Adrenal gland (tissue), 12 donors: ENCODE measurements around the gene CLCF1. TPM values are rescaled to one million over a fixed set of nuclear protein-coding genes. Genes with fewer than 3 reads are reported as not detected.
A peak's percentile ranks its signal among the peaks of the same experiment; 100 is the strongest.
"Not testable (repeated sequence)": the region's sequence is repeated elsewhere in the genome, so short reads cannot be mapped to it uniquely, and the experiment has no call there.

ENCODE experiments used
- DNase-seq, 7 donors: peaks; one replicate each; pipeline ENCODE4 v3.0.0-alpha.2; 2019 to 2020
- H3K27ac ChIP-seq, 5 donors: fragments of 200-600 bp; sonication (generic) in 4 of 5; 1 replicate in 3 of 5; 2 replicates in 2 of 5; pipeline versions ENCODE4 v1.5.1 to v1.8.0; 2016 to 2020; ENCODE audit warnings: mild to moderate bottlenecking in 1 of 5
- H3K27me3 ChIP-seq: fragments of 200-600 bp; 2 replicates; pipeline ENCODE4 v1.8.0; 2021
- H3K36me3 ChIP-seq, 2 donors: fragments of 200-600 bp; replicated peaks in 1 of 2; 1 replicate in 1 of 2; 2 replicates in 1 of 2; pipeline versions ENCODE4 v1.5.1 to v1.8.0; 2018 to 2022
- H3K4me1 ChIP-seq, 2 donors: fragments of 200-600 bp; replicated peaks in 1 of 2; 1 replicate in 1 of 2; 2 replicates in 1 of 2; pipeline versions ENCODE4 v1.5.1 to v1.8.0; 2018 to 2021
- H3K4me3 ChIP-seq, 4 donors: fragments of 200-600 bp; sonication (generic) in 3 of 4; one replicate each; pipeline ENCODE4 v1.5.1; 2016 to 2018
- H3K9me3 ChIP-seq, 3 donors: fragments of 200-600 bp; sonication (generic) in 1 of 3; replicated peaks in 1 of 3; 1 replicate in 2 of 3; 2 replicates in 1 of 3; pipeline versions ENCODE4 v1.5.1 to v1.8.0; 2016 to 2021
- CTCF ChIP-seq, 6 experiments: fragments of 450-650 bp in 4 of 6; fragments of 200-600 bp in 2 of 6; sonication (generic) in 1 of 6; IDR thresholded peaks; 1 replicate in 5 of 6; 2 replicates in 1 of 6; pipeline versions ENCODE4 v1.5.1 to v1.8.0; 2016 to 2021; ENCODE audit warnings: antibody characterized with exemption in 6 of 6, mild to moderate bottlenecking in 2 of 6, moderate library complexity in 1 of 6
- POLR2A ChIP-seq, 2 donors: fragments of 450-650 bp; IDR thresholded peaks; one replicate each; pipeline ENCODE4 v1.6.1; 2017; ENCODE audit warnings: antibody characterized with exemption in 2 of 2, mild to moderate bottlenecking in 2 of 2, moderate library complexity in 1 of 2
- WGBS, 4 donors: extraction: QIAGEN DNeasy Blood & Tissue Kit in 2 of 4; methylation state at CpG; one replicate each; pipeline versions ENCODE4 v1.1.5 to v1.1.7; 2013 to 2017; 5-methylcytosine and 5-hydroxymethylcytosine counted together
- intact Hi-C, 2 donors: fragments of 100-400 bp; cut with DNase I; formaldehyde crosslinking; loops; one replicate each; pipeline versions ENCODE4 v1.14.1 to v1.15.0; 2022 to 2023
- polyA plus RNA-seq, 3 donors: library from polyadenylated mRNA; stranded (reverse); fragments of 200-250 nt in 2 of 3; fragments of 350-450 nt in 1 of 3; fragmentation: Illumina TruSeq in 1 of 3; extraction: RNeasy Lipid Tissue Mini Kit (QIAGEN cat#74804) in 1 of 3; gene quantifications; one replicate each; pipeline ENCODE4 v1.2.3, GENCODE V29; 2013 to 2014
- total RNA-seq, 9 donors: library from RNA; depleted of rRNA in 4 of 9; stranded (reverse); fragments of >200 nt in 4 of 9; fragments of 120-200 nt in 1 of 9; fragmentation: NEBNext Ultra II Directional in 1 of 9; extraction: Animal tissue kit (Norgen Biotek cat#: 25700) in 1 of 9; gene quantifications; one replicate each; pipeline versions ENCODE4 v1.1.0 to v1.2.4, GENCODE V29; 2013 to 2023
- donor health status: healthy with polysubstance abuse.
- donor health status: Bipolar disorder and iron deficiency.
- donor health status: DM: yes; HTN: yes; CAD: no.
- donor health status: DM: no; HTN: no; CAD: no.
- donor health status: DM: no; HTN: no; CAD: no.
- donor health status: DM: yes; HTN: yes; CAD: no.

The CLCF1 gene
- total and polyA plus RNA-seq, 12 donors, result 0.17 to 16.1 (median 3.1) TPM

- no peak overlapping the region for H3K27ac ChIP-seq
- DNase-seq, result peak in 1 of 7 donors; percentile 28
- no peaks in the 10 kb centered on the region for H3K36me3 ChIP-seq
- 76 to 100% (median 86%) methylated on average over 2 to 9 of the region's 9 CpGs for WGBS, 4 donors
- peaks cover 3 to 9% of the 10 kb centered on the region in 2 donors for H3K4me1 ChIP-seq
- TF ChIP-seq CTCF (IDR thresholded peaks at IDR 0.05) (no peak), POLR2A (IDR thresholded peaks at IDR 0.05) (no peak)
- H3K27me3 ChIP-seq, result peaks cover 19% of the 10 kb centered on the region
- H3K9me3 ChIP-seq, result no peaks in the 10 kb centered on the region
- no peak overlapping the region for H3K4me3 ChIP-seq
- intact Hi-C loops, result loop anchor here in 1 of 2 donors (5.0 kb wide), 1 partner anchor 101 kb away; the partner anchor contains the start of genes CDK2AP2 and PITPNM1
Measured at GRCh38 chr11:67405688-67406339, 32.4 kb upstream of the CLCF1 start.

- H3K27ac ChIP-seq, result no peak overlapping the region
- H3K9me3 ChIP-seq, result no peaks in the 10 kb centered on the region
- TF ChIP-seq CTCF (IDR thresholded peaks at IDR 0.05) (no peak), POLR2A (IDR thresholded peaks at IDR 0.05) (no peak)
- peaks cover 10 to 16% of the 10 kb centered on the region in 2 donors for H3K4me1 ChIP-seq
- H3K4me3 ChIP-seq, result no peak overlapping the region
- WGBS, 4 donors, result 90 to 96% (median 93%) methylated on average over 5 to 6 of the region's 6 CpGs; no CpG with 5 or more reads in 1 of the 4 donors
- no peaks in the 10 kb centered on the region for H3K36me3 ChIP-seq
- peaks cover 15% of the 10 kb centered on the region for H3K27me3 ChIP-seq
- DNase-seq, result no peak
- intact Hi-C loops, result loop anchor here in 1 of 2 donors (5.0 kb wide), 1 partner anchor 102 kb away; the partner anchor contains the start of genes CDK2AP2 and PITPNM1
Measured at GRCh38 chr11:67405196-67405567, 31.8 kb upstream of the CLCF1 start.

GRCh38 chr11:67404515-67405195, 31.3 kb upstream of the CLCF1 start:
- Histone ChIP-seq H3K4me3 (no peak overlapping the region), H3K4me1 (peaks cover 12 to 21% of the 10 kb centered on the region in 2 donors), H3K36me3 (peaks cover 0 to under 1% of the 10 kb centered on the region in 2 donors), H3K9me3 (no peaks in the 10 kb centered on the region), H3K27ac (no peak overlapping the region), H3K27me3 (peaks cover 10% of the 10 kb centered on the region)
- WGBS, 4 donors, result 56 to 76% (median 70%) methylated on average over 4 to 13 of the region's 13 CpGs
- no peak for TF ChIP-seq POLR2A (IDR thresholded peaks at IDR 0.05)
- no peak for TF ChIP-seq CTCF (IDR thresholded peaks at IDR 0.05)
- intact Hi-C loops, result loop anchor here in 1 of 2 donors (5.0 kb wide), 1 partner anchor 103 kb away; the partner anchor contains the start of genes CDK2AP2 and PITPNM1
- DNase-seq, result no peak

- peaks cover 12 to 33% of the 10 kb centered on the region in 2 donors for H3K4me1 ChIP-seq
- H3K27me3 ChIP-seq, intact Hi-C loops, H3K27ac ChIP-seq, H3K4me3 ChIP-seq, DNase-seq, H3K9me3 ChIP-seq: not testable (repeated sequence)
- peaks cover 0 to 16% of the 10 kb centered on the region in 2 donors for H3K36me3 ChIP-seq
- WGBS, 4 donors, result 92 to 98% (median 95%) methylated on average over 9 of the region's 9 CpGs
Measured at GRCh38 chr11:67403085-67403484, 29.7 kb upstream of the CLCF1 start.
